Progenitor cell of endocrine pancreas (in vitro differentiated cells): Measurements from ENCODE around the gene KMT2C. TPM values are rescaled to one million over a fixed set of nuclear protein-coding genes. Genes with fewer than 3 reads are reported as not detected.

Experiments used
- DNase-seq: peaks from one replicate; pipeline ENCODE4 v3.0.0; 2021; ENCODE audit warnings: low spot score; ENCODE audit not compliant: unreplicated experiment
- H3K27ac Mint-ChIP-seq: 2 replicates; pipeline ENCODE4 v1.8.0; 2021; ENCODE audit warnings: mild to moderate bottlenecking, moderate library complexity, mixed read lengths
- H3K27me3 Mint-ChIP-seq: 2 replicates; pipeline ENCODE4 v1.8.0; 2021; ENCODE audit warnings: mixed read lengths
- H3K36me3 Mint-ChIP-seq: 2 replicates; pipeline ENCODE4 v1.8.0; 2022; ENCODE audit warnings: mixed read lengths; ENCODE audit not compliant: insufficient read depth
- H3K4me1 Mint-ChIP-seq: 2 replicates; pipeline ENCODE4 v1.8.0; 2021; ENCODE audit warnings: low read depth, mixed read lengths
- H3K4me3 Mint-ChIP-seq: 2 replicates; pipeline ENCODE4 v1.8.0; 2021; ENCODE audit warnings: low read depth, mild to moderate bottlenecking, moderate library complexity, mixed read lengths
- H3K9me3 Mint-ChIP-seq: 2 replicates; pipeline ENCODE4 v1.8.0; 2021; ENCODE audit warnings: low read depth, mixed read lengths
- CTCF ChIP-seq: fragments of 200-600 bp; sonication (generic); IDR thresholded peaks from one replicate; pipeline ENCODE4 v1.5.0; 2021; ENCODE audit warnings: antibody characterized with exemption, mild to moderate bottlenecking; ENCODE audit not compliant: unreplicated experiment
- total RNA-seq: library from RNA; stranded (reverse); gene quantifications from 2 replicates; pipeline ENCODE4 v1.2.1, GENCODE V29; 2021

The KMT2C gene
- total RNA-seq, 1 donor from 2014 or later, result 75.9 TPM

GRCh38 chr7:152366662-152367061, 69.1 kb downstream of the KMT2C start:
- peaks cover 18% of the 10 kb centered on the region for H3K4me1 Mint-ChIP-seq
- H3K27ac Mint-ChIP-seq, result no peak overlapping the region
- no peak for DNase-seq
- H3K27me3 Mint-ChIP-seq, result no peaks in the 10 kb centered on the region
- peaks cover 8% of the 10 kb centered on the region for H3K36me3 Mint-ChIP-seq
- H3K9me3 Mint-ChIP-seq, result peaks cover 7% of the 10 kb centered on the region
- TF ChIP-seq CTCF, result no peak
- H3K4me3 Mint-ChIP-seq, result no peak overlapping the region

DNA sequence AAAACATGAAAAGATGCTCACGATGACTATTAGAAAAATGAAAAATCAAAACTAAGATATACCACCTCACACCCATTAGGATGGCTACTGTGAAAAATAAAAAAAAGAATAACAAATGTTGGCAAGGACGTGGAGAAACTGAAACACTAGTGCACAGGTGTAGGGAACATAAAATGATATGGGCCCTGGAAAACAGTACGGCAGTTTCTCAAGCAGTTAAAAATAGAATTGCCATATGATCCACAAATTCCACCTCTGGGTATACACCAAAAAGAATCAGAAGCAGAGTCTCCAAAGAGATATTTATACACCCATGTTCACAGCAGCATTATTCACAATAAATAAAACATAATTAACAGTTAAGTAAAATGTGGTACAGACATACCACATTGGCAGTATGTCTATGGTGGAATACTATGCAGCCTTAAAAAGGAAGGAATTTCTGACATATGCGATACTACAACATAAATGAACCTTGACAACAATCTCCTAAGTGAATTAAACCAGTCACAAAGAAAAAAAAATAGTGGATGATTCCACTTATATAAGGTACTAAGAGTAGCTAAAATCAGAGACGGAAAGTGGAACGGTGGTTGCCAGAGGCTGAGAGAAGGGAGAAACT, 69.7 kb downstream of the KMT2C start:
- TF ChIP-seq CTCF, result no peak
- Mint-ChIP-seq H3K27ac (no peak overlapping the region), H3K4me1 (peaks cover 18% of the 10 kb centered on the region), H3K9me3 (peaks cover 3% of the 10 kb centered on the region), H3K4me3 (no peak overlapping the region), H3K36me3 (peaks cover 6% of the 10 kb centered on the region), H3K27me3 (no peaks in the 10 kb centered on the region)
- DNase-seq, result no peak

GRCh38 chr7:152363798-152364197, 72.0 kb downstream of the KMT2C start:
- no peak for DNase-seq
- H3K4me1 Mint-ChIP-seq, result peaks cover 13% of the 10 kb centered on the region
- H3K36me3 Mint-ChIP-seq, result peaks cover 7% of the 10 kb centered on the region
- no peak for TF ChIP-seq CTCF
- no peak overlapping the region for H3K27ac Mint-ChIP-seq
- H3K27me3 Mint-ChIP-seq, result no peaks in the 10 kb centered on the region
- peaks cover 3% of the 10 kb centered on the region for H3K9me3 Mint-ChIP-seq
- no peak overlapping the region for H3K4me3 Mint-ChIP-seq

DNA sequence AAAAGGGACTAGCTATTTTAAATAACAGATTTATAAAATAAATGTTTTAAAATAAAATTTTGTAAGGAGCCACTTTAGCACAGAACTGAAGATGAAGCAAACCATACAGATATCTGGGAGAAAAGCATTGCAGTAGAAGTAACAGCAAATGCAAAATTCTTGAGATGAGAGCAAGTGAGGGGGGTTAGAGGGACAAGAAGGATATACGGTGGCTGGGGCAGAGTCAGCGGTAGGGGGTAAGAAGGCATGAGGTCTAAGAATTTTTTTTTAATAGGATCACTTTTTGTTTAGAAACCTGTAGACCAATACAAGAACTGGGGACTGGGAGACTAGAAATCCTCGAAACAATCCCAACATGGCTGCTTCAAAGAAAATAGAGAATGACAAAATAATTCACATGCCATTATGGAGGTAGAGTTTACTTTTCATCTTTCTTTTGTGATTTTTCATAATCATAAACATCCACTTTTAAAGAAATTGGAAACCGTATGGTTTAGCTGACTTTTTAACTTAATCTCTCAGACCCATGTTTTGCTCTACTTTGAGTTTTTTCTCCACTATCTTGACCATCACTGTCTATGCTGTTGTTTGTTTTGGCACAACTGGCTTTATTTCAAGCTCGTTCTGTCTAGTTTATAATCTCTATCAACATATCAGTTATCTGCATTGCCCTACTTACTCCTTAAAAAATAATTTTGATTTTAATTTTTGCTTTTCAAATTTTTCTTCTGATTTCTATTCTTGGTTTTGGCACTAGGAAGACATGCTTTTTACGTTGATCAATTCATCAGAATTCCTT, 73.5 kb downstream of the KMT2C start:
- no peak overlapping the region for H3K4me3 Mint-ChIP-seq
- H3K4me1 Mint-ChIP-seq, result peaks cover 10% of the 10 kb centered on the region
- no peak for DNase-seq
- TF ChIP-seq CTCF, result no peak
- no peak overlapping the region for H3K27ac Mint-ChIP-seq
- H3K36me3 Mint-ChIP-seq, result peaks cover 7% of the 10 kb centered on the region
- H3K27me3 Mint-ChIP-seq, result no peaks in the 10 kb centered on the region
- peaks cover 3% of the 10 kb centered on the region for H3K9me3 Mint-ChIP-seq

GRCh38 chr7:152355474-152356057, 80.2 kb downstream of the KMT2C start:
- no peak for TF ChIP-seq CTCF
- no peaks in the 10 kb centered on the region for H3K4me1 Mint-ChIP-seq
- H3K27me3 Mint-ChIP-seq, result no peaks in the 10 kb centered on the region
- no peak overlapping the region for H3K4me3 Mint-ChIP-seq
- peak overlapping the region; percentile 35 for H3K27ac Mint-ChIP-seq
- H3K36me3 Mint-ChIP-seq, result peaks cover 38% of the 10 kb centered on the region
- peaks cover 6% of the 10 kb centered on the region for H3K9me3 Mint-ChIP-seq
- DNase-seq, result no peak
